DND-41 (cell line): ENCODE measurements around the gene EFEMP2.

Source experiments
- ATAC-seq: fragments of 200-7000 bp; cut with Tn5 transposase; 3 replicates; pipeline ENCODE4 v1.9.1; 2021; ENCODE audit warnings: low read depth; ENCODE audit not compliant: insufficient read depth
- DNase-seq: peaks from one replicate; pipeline ENCODE4 v3.0.0-alpha.2; 2020
- H2AFZ ChIP-seq: 2 replicates; pipeline ENCODE4 v1.6.0; 2012; ENCODE audit warnings: low read depth, low read length
- H3K27ac ChIP-seq: 2 replicates; pipeline ENCODE4 v1.5.1; 2012; ENCODE audit warnings: low read length, inconsistent platforms
- H3K27me3 ChIP-seq: fragments of 200-600 bp; sonication (generic); 2 replicates; pipeline ENCODE4 v1.6.0; 2012; ENCODE audit warnings: low read length, mild to moderate bottlenecking, inconsistent platforms; ENCODE audit not compliant: insufficient read depth, poor library complexity
- H3K36me3 ChIP-seq: 2 replicates; pipeline ENCODE4 v1.5.1; 2012; ENCODE audit warnings: low read length, inconsistent platforms; ENCODE audit not compliant: insufficient read depth
- H3K4me1 ChIP-seq: 2 replicates; pipeline ENCODE4 v1.5.1; 2012; ENCODE audit warnings: mild to moderate bottlenecking, low read length; ENCODE audit not compliant: insufficient read depth
- H3K4me2 ChIP-seq: 2 replicates; pipeline ENCODE4 v1.6.0; 2012; ENCODE audit warnings: mild to moderate bottlenecking, moderate library complexity, low read length, inconsistent platforms; ENCODE audit not compliant: insufficient read depth
- H3K4me3 ChIP-seq, 2 experiments: fragments of 200-600 bp in 1 of 2; shearing (Covaris generic) in 1 of 2; 2 replicates each; pipeline ENCODE4 v1.5.1; 2012 to 2016; ENCODE audit warnings: inconsistent platforms in 2 of 2, low read length in 2 of 2, mild to moderate bottlenecking in 2 of 2, low read depth in 1 of 2, moderate library complexity in 1 of 2
- H3K79me2 ChIP-seq: 2 replicates; pipeline ENCODE4 v1.6.0; 2012; ENCODE audit warnings: low read length, inconsistent platforms; ENCODE audit not compliant: insufficient read depth
- H3K9ac ChIP-seq: 2 replicates; pipeline ENCODE4 v1.6.0; 2012; ENCODE audit warnings: low read depth, mild to moderate bottlenecking, inconsistent platforms, low read length, moderate library complexity
- H3K9me3 ChIP-seq: 2 replicates; pipeline ENCODE4 v1.5.1; 2012; ENCODE audit warnings: low read length, moderate library complexity, mild to moderate bottlenecking, inconsistent platforms; ENCODE audit not compliant: insufficient read depth, severe bottlenecking
- H4K20me1 ChIP-seq: 2 replicates; pipeline ENCODE4 v1.6.0; 2012; ENCODE audit warnings: low read length; ENCODE audit not compliant: insufficient read depth
- CTCF ChIP-seq: IDR thresholded peaks from 2 replicates; pipeline ENCODE4 v1.5.1; 2012; ENCODE audit warnings: borderline replicate concordance, low read length, moderate library complexity, mild to moderate bottlenecking; ENCODE audit not compliant: poor library complexity, severe bottlenecking; ENCODE audit errors: extremely low read depth
- EZH2 ChIP-seq: IDR thresholded peaks from 3 replicates; pipeline ENCODE4 v1.6.1; 2012; ENCODE audit warnings: borderline replicate concordance, low read depth, mild to moderate bottlenecking, moderate library complexity, low read length, inconsistent platforms; ENCODE audit not compliant: severe bottlenecking

Gene EFEMP2

GRCh38 chr11:65897020-65897471 lies 24.4 kb upstream of the EFEMP2 start:
- no peak overlapping the region for H3K27ac ChIP-seq
- TF ChIP-seq CTCF: no peak
- TF ChIP-seq EZH2: no peak
- H3K4me2 ChIP-seq: no peak overlapping the region
- H3K9me3 ChIP-seq: no peaks in the 10 kb centered on the region
- no peaks in the 10 kb centered on the region for H3K36me3 ChIP-seq
- H3K79me2 ChIP-seq: no peaks in the 10 kb centered on the region
- DNase-seq: no peak
- peaks cover 34% of the 10 kb centered on the region for H3K4me1 ChIP-seq
- no peak overlapping the region for H3K4me3 ChIP-seq
- no peak overlapping the region for H2AFZ ChIP-seq
- H3K9ac ChIP-seq: no peak overlapping the region
- ATAC-seq: no peak
- peaks cover 39% of the 10 kb centered on the region for H3K27me3 ChIP-seq
- H4K20me1 ChIP-seq: peaks cover 15% of the 10 kb centered on the region; the same call in 1 of the 2 replicates

GRCh38 chr11:65896034-65896999 lies 23.7 kb upstream of the EFEMP2 start:
- no peak for ATAC-seq
- H3K4me3 ChIP-seq: no peak overlapping the region
- H3K27me3 ChIP-seq: peaks cover 32% of the 10 kb centered on the region
- H3K4me1 ChIP-seq: peaks cover 42% of the 10 kb centered on the region
- no peak overlapping the region for H3K9ac ChIP-seq
- H3K79me2 ChIP-seq: peaks cover 7% of the 10 kb centered on the region
- H3K27ac ChIP-seq: no peak overlapping the region
- H2AFZ ChIP-seq: no peak overlapping the region
- H3K9me3 ChIP-seq: no peaks in the 10 kb centered on the region
- TF ChIP-seq CTCF: no peak
- TF ChIP-seq EZH2: no peak
- peaks cover 22% of the 10 kb centered on the region; the same call in 1 of the 2 replicates for H4K20me1 ChIP-seq
- no peak overlapping the region for H3K4me2 ChIP-seq
- no peaks in the 10 kb centered on the region for H3K36me3 ChIP-seq
- DNase-seq: no peak

- Histone ChIP-seq H3K4me1 (peaks cover 49% of the 10 kb centered on the region), H4K20me1 (peaks cover 25% of the 10 kb centered on the region; the same call in 1 of the 2 replicates), H3K4me3 (no peak overlapping the region), H3K9ac (no peak overlapping the region), H2AFZ (no peak overlapping the region), H3K27ac (no peak overlapping the region), H3K9me3 (no peaks in the 10 kb centered on the region), H3K36me3 (no peaks in the 10 kb centered on the region), H3K79me2 (peaks cover 12% of the 10 kb centered on the region), H3K4me2 (no peak overlapping the region), H3K27me3 (peaks cover 24% of the 10 kb centered on the region)
- DNase-seq (no peak), ATAC-seq (no peak)
- TF ChIP-seq CTCF (no peak), EZH2 (no peak)
Observed at GRCh38 chr11:65895482-65895981, 22.9 kb upstream of the EFEMP2 start.
